Natural killer cell treated with Interleukin-12 subunit alpha and Interleukin-12 subunit beta and Interleukin-15 and Interleukin-18, amount 100 ng/mL, for 72 hours (primary cell): ENCODE results near the gene ILRUN. TPM values are rescaled to one million over a fixed set of nuclear protein-coding genes. Genes with fewer than 3 reads are reported as not detected.
"Not testable (repeated sequence)": the region's sequence is repeated elsewhere in the genome, so short reads cannot be mapped to it uniquely, and the experiment has no call there.

ENCODE experiments used
- ATAC-seq, 2 donors: fragments of 150-1000 bp; cut with Tn5 transposase in 1 of 2; sonication (Bioruptor Pico), chemical (Tn5 transposase) in 1 of 2; 2 replicates each; pipeline ENCODE4 v1.10.0; 2021
- DNase-seq: peaks from one replicate; pipeline ENCODE4 v3.0.0; 2022; ENCODE audit warnings: low spot score
- H3K27ac Mint-ChIP-seq, 2 donors: 1 replicate in 1 of 2; 2 replicates in 1 of 2; pipeline ENCODE4 v1.8.0; 2022; ENCODE audit warnings: mixed read lengths in 2 of 2, mild to moderate bottlenecking in 1 of 2, moderate library complexity in 1 of 2
- H3K27me3 Mint-ChIP-seq, 2 donors: 1 replicate in 1 of 2; 2 replicates in 1 of 2; pipeline ENCODE4 v1.8.0; 2022; ENCODE audit warnings: mixed read lengths in 2 of 2
- H3K36me3 Mint-ChIP-seq: one replicate; pipeline ENCODE4 v1.8.0; 2022; ENCODE audit warnings: mixed read lengths
- H3K4me1 Mint-ChIP-seq, 2 donors: 1 replicate in 1 of 2; 2 replicates in 1 of 2; pipeline ENCODE4 v1.8.0; 2022; ENCODE audit warnings: low read depth in 2 of 2, mixed read lengths in 2 of 2, mild to moderate bottlenecking in 1 of 2
- H3K4me3 Mint-ChIP-seq: one replicate; pipeline ENCODE4 v1.8.0; 2022; ENCODE audit warnings: mixed read lengths
- H3K9me3 Mint-ChIP-seq: 2 replicates; pipeline ENCODE4 v1.8.0; 2022; ENCODE audit warnings: mixed read lengths
- total RNA-seq, 2 donors: library from RNA; stranded (reverse); gene quantifications; one replicate each; pipeline ENCODE4 v1.2.3, GENCODE V29; 2022

ILRUN gene
- 10 to 100 TPM; 68.1 to 70.0 TPM for total RNA-seq

DNA sequence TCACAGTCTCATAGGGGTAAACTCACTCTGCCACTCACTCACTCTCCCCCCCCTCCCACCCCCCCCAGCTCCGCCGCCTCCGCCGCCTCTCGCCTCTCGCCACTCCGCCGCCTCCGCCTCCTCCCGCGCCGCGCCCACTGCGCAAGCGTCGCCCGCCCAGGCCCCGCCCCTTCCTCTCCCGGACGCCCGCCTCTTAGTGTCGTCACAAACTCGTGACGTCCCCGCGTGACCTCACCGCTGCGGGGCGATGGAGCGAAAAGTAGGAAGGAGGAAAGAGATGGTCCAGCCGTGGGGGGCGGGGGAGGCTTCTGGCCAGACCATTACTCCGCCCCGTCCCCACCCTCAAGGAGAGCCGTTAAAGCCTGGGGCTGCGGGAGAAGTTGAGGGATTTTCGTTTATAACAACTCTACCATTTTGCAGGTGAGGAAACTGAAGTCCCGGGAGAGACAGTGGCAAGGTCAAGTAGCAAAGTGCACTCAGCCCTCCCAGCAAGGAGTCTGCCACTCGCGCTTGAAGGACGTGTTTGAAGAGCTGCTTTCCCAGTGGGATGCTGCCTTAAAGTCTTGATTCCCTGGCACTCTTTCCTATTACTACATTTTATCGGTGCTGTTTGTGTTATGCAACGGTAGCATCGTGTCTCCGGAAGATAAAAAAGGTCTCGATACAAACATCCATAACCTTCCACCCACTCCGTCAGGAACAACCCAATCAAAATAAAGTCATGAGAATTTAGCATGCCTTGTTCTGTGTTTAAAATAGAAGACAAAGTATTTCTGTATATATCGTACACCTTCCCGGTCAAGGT is at the start of gene ILRUN:
Gene ILRUN, minus strand, starts transcription at position 29 of the 805 bp plus-strand sequence. CDS start 164 bp downstream, outside the sequence.
- Mint-ChIP-seq H3K36me3 (peaks cover 6% of the 10 kb centered on the region), H3K27me3 (peaks cover 0 to 3% of the 10 kb centered on the region in 2 donors), H3K9me3 (no peaks in the 10 kb centered on the region), H3K4me1 (peaks cover 33 to 39% of the 10 kb centered on the region in 2 donors), H3K4me3 (peak within 1 kb of the TSS; percentile 99), H3K27ac (peak within 1 kb of the TSS; percentile 95 to 98)
- peak; percentile 96 to 97 for ATAC-seq
- peak; percentile 96 for DNase-seq

DNA sequence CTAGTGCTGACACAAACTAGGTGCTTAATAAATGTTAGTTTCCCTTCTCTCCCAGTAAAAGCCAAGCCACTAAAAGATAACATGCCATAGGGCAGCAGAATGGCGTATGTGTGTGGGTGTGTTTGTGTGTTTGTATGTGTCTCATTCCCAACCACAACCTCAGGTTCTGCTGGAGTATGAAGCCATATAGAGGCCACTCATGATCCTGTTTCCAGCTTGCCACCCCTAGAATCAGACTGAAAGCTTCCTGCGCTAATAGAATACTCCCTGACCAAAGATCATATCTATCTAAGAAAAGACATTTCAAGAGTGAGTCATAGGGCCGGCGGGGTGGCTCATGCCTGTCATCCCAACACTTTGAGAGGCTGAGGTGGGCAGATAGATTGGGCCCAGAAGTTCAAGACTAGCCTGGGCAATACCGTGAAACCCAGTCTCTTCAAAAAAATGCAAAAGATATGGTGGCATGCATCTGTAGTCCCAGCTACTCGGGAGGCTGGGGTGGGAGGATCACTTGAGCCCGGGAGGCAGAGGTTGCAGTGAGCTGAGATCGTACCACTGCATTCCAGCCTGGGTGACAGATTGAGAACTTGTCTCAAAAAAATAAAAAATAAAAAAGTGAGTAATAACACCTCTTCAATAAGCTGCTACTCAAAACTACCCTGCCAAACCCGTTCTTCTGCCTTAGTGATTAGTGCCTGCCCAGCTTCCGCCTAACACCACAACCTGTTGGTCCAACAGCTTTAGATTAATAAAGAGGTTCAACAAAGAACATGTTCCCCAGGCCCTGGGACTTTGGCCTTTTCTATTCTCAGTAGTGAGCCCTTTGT is 48.9 kb upstream of the ILRUN start:
- H3K36me3 Mint-ChIP-seq, result no peaks in the 10 kb centered on the region
- ATAC-seq (no peak), DNase-seq (no peak)
- no peaks in the 10 kb centered on the region for H3K9me3 Mint-ChIP-seq
- H3K27me3 Mint-ChIP-seq, result no peaks in the 10 kb centered on the region
- H3K4me1 Mint-ChIP-seq, result no peaks in the 10 kb centered on the region
- no peak overlapping the region for H3K4me3 Mint-ChIP-seq
- no peak overlapping the region for H3K27ac Mint-ChIP-seq

DNA sequence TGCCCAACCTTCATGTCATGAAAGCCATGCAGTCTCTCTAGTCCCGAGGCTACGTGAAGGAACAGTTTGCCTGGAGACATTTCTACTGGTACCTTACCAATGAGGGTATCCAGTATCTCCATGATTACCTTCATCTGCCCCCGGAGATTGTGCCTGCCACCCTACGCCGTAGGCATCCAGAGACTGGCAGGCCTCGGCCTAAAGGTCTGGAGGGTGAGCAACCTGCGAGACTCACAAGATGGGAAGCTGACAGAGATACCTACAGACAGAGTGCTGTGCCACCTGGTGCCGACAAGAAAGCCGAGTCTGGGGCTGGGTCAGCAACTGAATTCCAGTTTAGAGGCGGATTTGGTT is 47.7 kb upstream of the ILRUN start:
- ATAC-seq, H3K36me3 Mint-ChIP-seq, H3K4me1 Mint-ChIP-seq, H3K27me3 Mint-ChIP-seq, H3K9me3 Mint-ChIP-seq, H3K27ac Mint-ChIP-seq, H3K4me3 Mint-ChIP-seq, DNase-seq: not testable (repeated sequence)

DNA sequence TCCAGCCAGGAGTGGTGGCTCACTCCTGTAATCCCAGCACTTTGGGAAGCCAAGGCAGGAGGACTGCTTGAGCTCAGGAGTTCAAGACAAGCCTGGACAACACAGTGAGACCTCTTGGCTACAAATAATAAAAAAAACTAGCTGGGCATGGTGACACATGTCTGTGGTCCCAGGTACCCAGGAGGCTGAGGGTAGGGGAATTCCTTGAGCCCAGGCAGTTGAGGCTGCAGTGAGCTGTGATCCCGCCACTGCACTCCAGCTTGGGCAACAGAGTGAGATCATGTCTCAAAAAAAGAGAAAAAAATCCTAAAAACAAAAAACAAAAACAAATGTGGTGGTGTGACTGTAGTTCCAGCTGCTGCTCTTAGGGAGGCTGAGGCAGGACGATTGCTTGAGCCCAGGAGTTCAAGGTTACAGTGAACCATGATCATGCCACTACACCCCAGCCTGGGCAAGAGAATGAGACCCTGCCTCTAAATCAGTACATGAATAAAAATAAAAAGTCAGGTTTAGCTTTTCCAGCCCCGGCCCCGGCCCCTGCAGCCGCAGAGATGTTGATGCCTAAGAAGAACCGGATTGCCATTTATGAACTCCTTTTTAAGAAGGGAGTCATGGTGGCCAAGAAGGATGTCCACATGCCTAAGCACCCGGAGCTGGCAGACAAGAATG is 47.2 kb upstream of the ILRUN start:
- no peaks in the 10 kb centered on the region for H3K27me3 Mint-ChIP-seq
- DNase-seq, result no peak
- H3K36me3 Mint-ChIP-seq, result no peaks in the 10 kb centered on the region
- H3K4me3 Mint-ChIP-seq, result no peak overlapping the region
- no peaks in the 10 kb centered on the region for H3K9me3 Mint-ChIP-seq
- no peaks in the 10 kb centered on the region for H3K4me1 Mint-ChIP-seq
- no peak overlapping the region for H3K27ac Mint-ChIP-seq
- no peak for ATAC-seq

DNA sequence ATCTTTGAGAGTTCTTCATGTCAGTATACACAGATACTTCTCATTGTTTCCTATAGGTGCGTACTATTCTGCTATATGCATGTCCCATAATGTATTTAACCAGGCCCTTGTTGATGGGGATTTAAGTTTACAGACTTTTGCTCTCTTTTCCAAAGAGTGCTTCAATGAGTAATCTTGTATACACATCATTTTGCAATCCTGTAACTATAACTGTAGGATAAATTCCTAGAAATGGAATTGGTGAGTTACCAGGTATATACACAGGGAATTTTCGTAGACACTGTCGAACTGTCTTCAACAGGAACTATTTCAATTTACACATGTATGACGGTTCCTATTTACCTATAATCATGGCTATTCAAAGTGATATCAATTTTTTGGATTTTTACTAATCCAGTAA is 45.5 kb upstream of the ILRUN start:
- H3K4me3 Mint-ChIP-seq, result no peak overlapping the region
- no peaks in the 10 kb centered on the region for H3K27me3 Mint-ChIP-seq
- no peak for DNase-seq
- no peaks in the 10 kb centered on the region for H3K4me1 Mint-ChIP-seq
- H3K9me3 Mint-ChIP-seq, result no peaks in the 10 kb centered on the region
- no peaks in the 10 kb centered on the region for H3K36me3 Mint-ChIP-seq
- H3K27ac Mint-ChIP-seq, result no peak overlapping the region
- ATAC-seq, result no peak

DNA sequence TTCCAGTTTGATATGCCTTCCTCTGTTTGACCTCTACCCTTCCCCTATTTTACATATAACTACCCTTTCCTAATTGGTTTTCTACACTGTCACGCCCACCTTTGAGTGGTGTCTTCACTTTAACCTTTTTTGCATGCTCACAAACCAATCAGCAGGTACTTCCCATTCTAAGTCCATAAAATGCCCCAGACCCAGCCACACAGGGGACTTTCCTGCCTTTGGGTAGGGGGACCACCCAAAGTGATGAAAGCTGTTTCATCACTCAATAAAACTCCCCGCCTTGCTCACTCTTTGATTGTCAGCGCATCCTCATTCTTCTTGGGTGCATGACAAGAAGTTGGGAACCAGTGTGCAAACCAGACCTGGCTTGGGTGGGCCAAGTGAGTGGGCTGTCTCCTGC is 40.3 kb upstream of the ILRUN start:
- Mint-ChIP-seq H3K4me3 (no peak overlapping the region), H3K27me3 (no peaks in the 10 kb centered on the region), H3K4me1 (peaks cover 0 to 4% of the 10 kb centered on the region in 2 donors), H3K9me3 (no peaks in the 10 kb centered on the region), H3K36me3 (no peaks in the 10 kb centered on the region), H3K27ac (peak overlapping the region in 1 of 2 donors; percentile 1)
- peak; percentile 63 for DNase-seq
- peak in 1 of 2 donors; percentile 64 for ATAC-seq

DNA sequence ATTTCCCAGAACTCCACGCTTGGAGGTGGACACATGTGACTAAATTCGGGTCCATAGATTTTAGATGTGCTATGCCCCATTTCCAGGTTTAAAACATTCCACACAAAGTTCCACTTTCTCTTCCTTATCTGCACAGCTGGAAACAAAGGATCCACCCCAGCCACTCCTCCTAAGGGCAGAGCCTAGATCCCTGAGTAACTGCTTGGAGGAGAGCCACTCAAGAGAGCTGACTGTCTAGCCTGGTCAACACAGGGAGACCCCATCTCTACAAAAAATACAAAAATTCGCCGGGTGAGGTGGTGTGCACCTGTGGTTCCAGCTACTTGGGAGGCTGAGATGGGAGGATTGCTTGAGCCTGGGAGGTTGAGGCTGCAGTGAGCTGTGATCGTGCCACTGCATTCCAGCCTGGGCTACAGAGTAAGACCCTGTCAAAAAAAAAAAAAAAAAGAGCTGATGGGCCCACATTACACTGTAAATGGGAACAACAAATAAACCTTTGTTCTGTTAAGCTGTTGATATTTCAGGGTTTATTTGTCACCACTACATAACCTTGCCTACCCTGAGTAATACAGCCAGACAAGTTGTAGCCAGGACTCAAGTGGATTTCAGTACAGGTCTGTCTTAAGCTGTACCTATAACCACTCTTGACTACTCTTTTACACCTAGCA is 35.0 kb upstream of the ILRUN start:
- Mint-ChIP-seq H3K4me1 (no peaks in the 10 kb centered on the region), H3K9me3 (no peaks in the 10 kb centered on the region), H3K4me3 (no peak overlapping the region), H3K27me3 (no peaks in the 10 kb centered on the region), H3K27ac (no peak overlapping the region), H3K36me3 (no peaks in the 10 kb centered on the region)
- ATAC-seq (no peak), DNase-seq (no peak)

DNA sequence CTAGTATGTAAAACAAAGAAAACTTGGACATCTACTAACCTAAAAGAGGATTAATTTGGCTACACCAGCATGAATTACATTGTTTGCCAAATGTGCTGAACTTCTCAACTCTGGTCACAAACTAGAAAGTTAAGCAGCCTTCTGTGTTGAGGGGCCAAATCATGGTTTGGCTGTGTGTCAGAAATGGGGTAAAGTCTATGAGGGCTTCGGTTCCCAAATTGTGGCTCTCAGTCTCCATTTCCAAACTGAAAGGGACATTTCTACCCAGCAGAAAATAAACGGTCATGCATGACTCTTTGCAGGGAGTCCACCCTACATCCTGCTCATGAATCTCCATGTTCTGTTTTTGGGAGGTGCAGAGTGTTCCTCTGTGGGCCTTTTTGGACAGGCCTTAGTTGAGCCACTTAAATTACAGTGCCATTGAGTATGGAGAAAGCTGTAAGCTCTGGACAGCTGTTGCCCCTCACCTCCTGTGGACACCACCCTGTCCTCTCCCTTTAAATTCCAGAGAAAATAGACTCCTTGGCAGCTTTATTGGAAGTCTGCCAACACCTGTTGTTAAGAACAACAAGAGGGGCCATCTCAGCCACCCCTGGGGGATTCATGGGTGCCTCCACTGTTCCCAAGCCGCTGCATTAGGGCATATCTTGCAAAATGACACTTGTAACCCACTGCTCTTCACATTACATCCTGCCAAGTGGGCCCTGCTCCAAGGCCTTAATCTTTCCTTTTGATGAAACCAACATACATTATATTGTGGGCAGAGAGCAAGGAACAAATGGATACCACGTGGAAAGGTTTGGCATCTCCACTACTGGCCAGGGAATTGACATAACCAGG is 33.3 kb upstream of the ILRUN start:
- no peak for ATAC-seq
- H3K36me3 Mint-ChIP-seq, result no peaks in the 10 kb centered on the region
- H3K27me3 Mint-ChIP-seq, result no peaks in the 10 kb centered on the region
- no peak overlapping the region for H3K4me3 Mint-ChIP-seq
- no peaks in the 10 kb centered on the region for H3K9me3 Mint-ChIP-seq
- no peak for DNase-seq
- no peaks in the 10 kb centered on the region for H3K4me1 Mint-ChIP-seq
- no peak overlapping the region for H3K27ac Mint-ChIP-seq

DNA sequence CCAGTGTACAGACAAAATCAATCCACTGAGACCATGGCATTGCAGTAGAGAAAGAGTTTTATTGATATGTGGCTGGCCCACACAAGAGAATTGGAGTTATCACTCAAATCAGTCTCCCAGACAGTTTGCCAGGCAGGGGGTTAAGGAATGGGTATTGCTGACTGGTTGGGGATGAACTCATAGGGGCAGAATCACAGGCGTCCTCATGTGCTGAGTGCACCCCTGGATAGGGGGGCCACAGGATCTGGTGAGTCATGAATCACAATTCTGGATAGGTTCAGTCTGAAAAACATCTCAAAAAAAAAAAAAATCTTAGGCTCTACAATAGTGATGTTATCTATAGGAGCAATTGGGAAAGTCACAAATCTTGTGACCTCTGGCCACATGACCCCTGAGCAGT is 29.5 kb upstream of the ILRUN start:
- Mint-ChIP-seq H3K27me3 (no peaks in the 10 kb centered on the region), H3K36me3 (no peaks in the 10 kb centered on the region), H3K9me3 (no peaks in the 10 kb centered on the region), H3K4me3 (no peak overlapping the region), H3K27ac (no peak overlapping the region), H3K4me1 (no peaks in the 10 kb centered on the region)
- DNase-seq (no peak), ATAC-seq (no peak)

DNA sequence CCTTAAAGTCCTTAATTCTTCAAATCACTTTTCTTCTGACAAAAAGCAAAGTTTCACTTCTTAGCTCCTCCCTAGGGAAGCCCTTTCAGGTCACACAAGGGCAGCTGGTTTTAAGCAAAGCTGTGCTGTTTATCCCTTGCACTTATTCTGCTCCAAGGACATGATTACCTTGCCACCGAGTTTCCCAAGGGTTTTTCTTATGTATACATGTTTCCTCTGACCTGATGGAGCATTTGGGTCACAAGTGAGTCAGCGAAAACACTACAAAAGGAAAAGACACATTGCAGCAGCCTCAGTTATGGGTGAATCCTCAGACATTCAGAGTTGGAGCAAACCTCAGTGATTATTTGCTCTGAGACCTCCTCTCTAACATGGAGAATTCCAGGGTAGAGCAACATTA is 26.6 kb upstream of the ILRUN start:
- no peaks in the 10 kb centered on the region for H3K27me3 Mint-ChIP-seq
- no peak for ATAC-seq
- H3K27ac Mint-ChIP-seq, result no peak overlapping the region

DNA sequence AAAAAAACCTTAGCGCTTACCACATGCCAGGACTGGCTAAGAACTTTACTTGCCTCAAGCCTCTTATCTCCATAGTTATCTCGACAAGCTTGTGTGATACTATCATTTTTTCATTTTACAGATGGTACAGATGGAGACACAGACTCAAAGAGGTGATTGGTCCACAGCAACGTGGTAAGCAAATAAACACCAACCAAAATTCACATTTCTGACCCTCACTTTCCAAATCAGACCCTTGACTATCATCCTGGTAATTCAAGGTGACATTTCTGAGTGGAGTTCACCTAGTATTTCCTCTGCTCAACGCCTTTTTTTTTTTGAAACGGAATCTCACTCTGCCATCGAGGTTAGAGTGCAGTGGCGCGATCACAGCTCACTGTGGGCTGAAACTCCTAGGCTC is 25.9 kb upstream of the ILRUN start:
- no peak for ATAC-seq
- no peaks in the 10 kb centered on the region for H3K9me3 Mint-ChIP-seq
- H3K27me3 Mint-ChIP-seq, result no peaks in the 10 kb centered on the region
- no peak for DNase-seq
- H3K27ac Mint-ChIP-seq, result no peak overlapping the region
- H3K4me1 Mint-ChIP-seq, result no peaks in the 10 kb centered on the region
- no peaks in the 10 kb centered on the region for H3K36me3 Mint-ChIP-seq
- H3K4me3 Mint-ChIP-seq, result no peak overlapping the region

More for the DNA sequence above, 26.6 kb upstream of the ILRUN start:
- Mint-ChIP-seq H3K4me3 (no peak overlapping the region), H3K9me3 (no peaks in the 10 kb centered on the region), H3K36me3 (no peaks in the 10 kb centered on the region), H3K4me1 (no peaks in the 10 kb centered on the region)
- DNase-seq, result no peak

DNA sequence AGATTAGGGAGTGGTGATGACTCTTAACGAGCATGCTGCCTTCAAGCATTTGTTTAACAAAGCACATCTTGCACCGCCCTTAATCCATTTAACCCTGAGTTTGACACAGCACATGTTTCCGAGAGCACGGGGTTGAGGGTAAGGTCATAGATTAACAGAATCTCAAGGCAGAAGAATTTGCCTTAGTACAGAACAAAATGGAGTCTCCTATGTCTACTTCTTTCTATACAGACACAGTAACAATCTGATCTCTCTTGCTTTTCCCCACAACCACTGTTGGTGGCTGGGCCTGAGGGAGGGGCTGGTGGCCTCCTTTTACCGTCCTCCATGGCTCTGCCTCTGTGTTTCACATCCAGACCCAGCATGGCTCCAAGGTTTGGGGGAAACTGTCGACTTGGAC is 23.6 kb upstream of the ILRUN start:
- not testable (repeated sequence) for H3K36me3 Mint-ChIP-seq, H3K27me3 Mint-ChIP-seq, H3K4me3 Mint-ChIP-seq, H3K9me3 Mint-ChIP-seq, DNase-seq, ATAC-seq, H3K4me1 Mint-ChIP-seq, H3K27ac Mint-ChIP-seq

DNA sequence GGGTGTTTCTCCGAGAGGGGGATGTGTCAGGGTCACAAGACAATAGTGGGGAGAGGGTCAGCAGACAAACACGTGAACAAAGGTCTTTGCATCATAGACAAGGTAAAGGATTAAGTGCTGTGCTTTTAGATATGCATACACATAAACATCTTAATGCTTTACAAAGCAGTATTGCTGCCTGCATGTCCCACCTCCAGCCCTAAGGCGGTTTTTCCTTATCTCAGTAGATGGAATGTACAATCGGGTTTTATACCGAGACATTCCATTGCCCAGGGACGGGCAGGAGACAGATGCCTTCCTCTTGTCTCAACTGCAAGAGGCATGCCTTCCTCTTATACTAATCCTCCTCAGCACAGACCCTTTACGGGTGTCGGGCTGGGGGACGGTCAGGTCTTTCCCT is 23.1 kb upstream of the ILRUN start:
- not testable (repeated sequence) for H3K9me3 Mint-ChIP-seq, H3K27me3 Mint-ChIP-seq, DNase-seq, ATAC-seq, H3K36me3 Mint-ChIP-seq, H3K4me3 Mint-ChIP-seq, H3K4me1 Mint-ChIP-seq, H3K27ac Mint-ChIP-seq
